Adrenal gland (tissue), 12 donors: ENCODE results near the gene KCNMB1. TPM values are rescaled to one million over a fixed set of nuclear protein-coding genes. Genes with fewer than 3 reads are reported as not detected.

Experiments used
- DNase-seq, 7 donors: peaks; one replicate each; pipeline ENCODE4 v3.0.0-alpha.2; 2019 to 2020
- H3K27ac ChIP-seq, 5 donors: fragments of 200-600 bp; sonication (generic) in 4 of 5; 1 replicate in 3 of 5; 2 replicates in 2 of 5; pipeline versions ENCODE4 v1.5.1 to v1.8.0; 2016 to 2020; ENCODE audit warnings: mild to moderate bottlenecking in 1 of 5
- H3K27me3 ChIP-seq: fragments of 200-600 bp; 2 replicates; pipeline ENCODE4 v1.8.0; 2021
- H3K36me3 ChIP-seq, 2 donors: fragments of 200-600 bp; replicated peaks in 1 of 2; 1 replicate in 1 of 2; 2 replicates in 1 of 2; pipeline versions ENCODE4 v1.5.1 to v1.8.0; 2018 to 2022
- H3K4me1 ChIP-seq, 2 donors: fragments of 200-600 bp; replicated peaks in 1 of 2; 1 replicate in 1 of 2; 2 replicates in 1 of 2; pipeline versions ENCODE4 v1.5.1 to v1.8.0; 2018 to 2021
- H3K4me3 ChIP-seq, 4 donors: fragments of 200-600 bp; sonication (generic) in 3 of 4; one replicate each; pipeline ENCODE4 v1.5.1; 2016 to 2018
- H3K9me3 ChIP-seq, 3 donors: fragments of 200-600 bp; sonication (generic) in 1 of 3; replicated peaks in 1 of 3; 1 replicate in 2 of 3; 2 replicates in 1 of 3; pipeline versions ENCODE4 v1.5.1 to v1.8.0; 2016 to 2021
- POLR2A ChIP-seq, 2 donors: fragments of 450-650 bp; IDR thresholded peaks; one replicate each; pipeline ENCODE4 v1.6.1; 2017; ENCODE audit warnings: antibody characterized with exemption in 2 of 2, mild to moderate bottlenecking in 2 of 2, moderate library complexity in 1 of 2
- WGBS, 4 donors: extraction: QIAGEN DNeasy Blood & Tissue Kit in 2 of 4; methylation state at CpG; one replicate each; pipeline versions ENCODE4 v1.1.5 to v1.1.7; 2013 to 2017; 5-methylcytosine and 5-hydroxymethylcytosine counted together
- intact Hi-C, 2 donors: fragments of 100-400 bp; cut with DNase I; formaldehyde crosslinking; loops; one replicate each; pipeline versions ENCODE4 v1.14.1 to v1.15.0; 2022 to 2023
- polyA plus RNA-seq, 3 donors: library from polyadenylated mRNA; stranded (reverse); fragments of 200-250 nt in 2 of 3; fragments of 350-450 nt in 1 of 3; fragmentation: Illumina TruSeq in 1 of 3; extraction: RNeasy Lipid Tissue Mini Kit (QIAGEN cat#74804) in 1 of 3; gene quantifications; one replicate each; pipeline ENCODE4 v1.2.3, GENCODE V29; 2013 to 2014
- total RNA-seq, 9 donors: library from RNA; depleted of rRNA in 4 of 9; stranded (reverse); fragments of >200 nt in 4 of 9; fragments of 120-200 nt in 1 of 9; fragmentation: NEBNext Ultra II Directional in 1 of 9; extraction: Animal tissue kit (Norgen Biotek cat#: 25700) in 1 of 9; gene quantifications; one replicate each; pipeline versions ENCODE4 v1.1.0 to v1.2.4, GENCODE V29; 2013 to 2023
- TF ChIP-seq, protein P1 (sequence below), 6 experiments: fragments of 450-650 bp in 4 of 6; fragments of 200-600 bp in 2 of 6; sonication (generic) in 1 of 6; IDR thresholded peaks; 1 replicate in 5 of 6; 2 replicates in 1 of 6; pipeline versions ENCODE4 v1.5.1 to v1.8.0; 2016 to 2021; ENCODE audit warnings: antibody characterized with exemption in 6 of 6, mild to moderate bottlenecking in 2 of 6, moderate library complexity in 1 of 6
- donor health status: healthy with polysubstance abuse.
- donor health status: Bipolar disorder and iron deficiency.
- donor health status: DM: yes; HTN: yes; CAD: no.
- donor health status: DM: no; HTN: no; CAD: no.
- donor health status: DM: no; HTN: no; CAD: no.
- donor health status: DM: yes; HTN: yes; CAD: no.

KCNMB1 gene
- total and polyA plus RNA-seq, 12 donors = 0.11 to 3.2 (median 0.89) TPM

DNA sequence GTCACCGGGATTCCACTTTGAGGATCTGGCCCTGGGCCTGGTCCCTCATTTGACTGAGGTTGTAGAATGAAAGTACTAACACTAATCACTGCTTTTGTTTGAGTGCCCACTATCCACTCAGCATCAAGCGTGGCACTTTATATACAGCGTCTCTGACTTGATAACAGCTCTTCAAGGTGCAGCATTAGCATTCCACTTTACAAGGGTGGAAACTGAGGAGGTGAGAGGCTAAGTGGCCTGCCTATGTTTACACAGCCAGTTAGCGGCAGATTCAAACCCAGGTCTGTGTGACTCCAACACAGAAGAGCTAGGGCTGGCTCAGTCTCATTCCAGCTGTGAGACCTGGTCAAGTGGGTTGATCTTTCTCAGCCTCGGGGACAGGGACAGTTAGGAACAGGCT lies 5.9 kb downstream of the KCNMB1 start:
- Histone ChIP-seq H3K27me3 (no peaks in the 10 kb centered on the region), H3K27ac (no peak overlapping the region), H3K4me1 (peaks cover 0 to 5% of the 10 kb centered on the region in 2 donors), H3K9me3 (no peaks in the 10 kb centered on the region), H3K36me3 (no peaks in the 10 kb centered on the region), H3K4me3 (no peak overlapping the region)
- 78 to 98% (median 91%) methylated on average over 3 to 5 of the region's 5 CpGs for WGBS, 4 donors
- TF ChIP-seq POLR2A (IDR thresholded peaks at IDR 0.05) = no peak
- TF ChIP-seq, protein P1, sequence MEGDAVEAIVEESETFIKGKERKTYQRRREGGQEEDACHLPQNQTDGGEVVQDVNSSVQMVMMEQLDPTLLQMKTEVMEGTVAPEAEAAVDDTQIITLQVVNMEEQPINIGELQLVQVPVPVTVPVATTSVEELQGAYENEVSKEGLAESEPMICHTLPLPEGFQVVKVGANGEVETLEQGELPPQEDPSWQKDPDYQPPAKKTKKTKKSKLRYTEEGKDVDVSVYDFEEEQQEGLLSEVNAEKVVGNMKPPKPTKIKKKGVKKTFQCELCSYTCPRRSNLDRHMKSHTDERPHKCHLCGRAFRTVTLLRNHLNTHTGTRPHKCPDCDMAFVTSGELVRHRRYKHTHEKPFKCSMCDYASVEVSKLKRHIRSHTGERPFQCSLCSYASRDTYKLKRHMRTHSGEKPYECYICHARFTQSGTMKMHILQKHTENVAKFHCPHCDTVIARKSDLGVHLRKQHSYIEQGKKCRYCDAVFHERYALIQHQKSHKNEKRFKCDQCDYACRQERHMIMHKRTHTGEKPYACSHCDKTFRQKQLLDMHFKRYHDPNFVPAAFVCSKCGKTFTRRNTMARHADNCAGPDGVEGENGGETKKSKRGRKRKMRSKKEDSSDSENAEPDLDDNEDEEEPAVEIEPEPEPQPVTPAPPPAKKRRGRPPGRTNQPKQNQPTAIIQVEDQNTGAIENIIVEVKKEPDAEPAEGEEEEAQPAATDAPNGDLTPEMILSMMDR (IDR thresholded peaks at IDR 0.05) = no peak
- no peak for DNase-seq
- intact Hi-C loops = no loop called here

DNA sequence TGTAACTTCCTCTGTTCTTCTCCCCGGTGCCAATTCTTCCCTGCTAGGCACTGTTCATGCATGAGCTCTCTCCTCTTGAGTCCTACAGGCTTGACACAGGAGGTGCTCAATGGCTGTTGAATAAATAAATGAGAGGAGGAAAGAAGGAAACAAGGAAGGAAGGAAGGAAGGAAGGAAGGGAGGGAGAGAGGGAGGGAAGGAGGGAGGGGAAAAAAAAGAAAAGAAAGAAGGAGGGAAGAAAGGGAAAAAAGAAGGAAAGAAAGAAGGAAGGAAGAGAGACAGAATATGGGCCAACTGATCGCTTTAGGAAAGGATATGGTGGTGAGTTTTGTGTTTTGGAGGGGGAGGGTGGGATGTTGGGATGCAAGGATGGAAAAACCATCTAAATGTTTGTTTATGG lies 6.4 kb downstream of the KCNMB1 start:
- H3K4me1 ChIP-seq = peaks cover 0 to 5% of the 10 kb centered on the region in 2 donors
- no peak for DNase-seq
- H3K9me3 ChIP-seq = no peaks in the 10 kb centered on the region
- TF ChIP-seq, protein P1 (IDR thresholded peaks at IDR 0.05) = no peak
- TF ChIP-seq POLR2A (IDR thresholded peaks at IDR 0.05) = no peak
- 77 to 89% (median 79%) methylated on average over 2 of the region's 2 CpGs for WGBS, 4 donors
- no peak overlapping the region for H3K27ac ChIP-seq
- H3K36me3 ChIP-seq = no peaks in the 10 kb centered on the region
- intact Hi-C loops = no loop called here
- no peak overlapping the region for H3K4me3 ChIP-seq
- H3K27me3 ChIP-seq = no peaks in the 10 kb centered on the region

DNA sequence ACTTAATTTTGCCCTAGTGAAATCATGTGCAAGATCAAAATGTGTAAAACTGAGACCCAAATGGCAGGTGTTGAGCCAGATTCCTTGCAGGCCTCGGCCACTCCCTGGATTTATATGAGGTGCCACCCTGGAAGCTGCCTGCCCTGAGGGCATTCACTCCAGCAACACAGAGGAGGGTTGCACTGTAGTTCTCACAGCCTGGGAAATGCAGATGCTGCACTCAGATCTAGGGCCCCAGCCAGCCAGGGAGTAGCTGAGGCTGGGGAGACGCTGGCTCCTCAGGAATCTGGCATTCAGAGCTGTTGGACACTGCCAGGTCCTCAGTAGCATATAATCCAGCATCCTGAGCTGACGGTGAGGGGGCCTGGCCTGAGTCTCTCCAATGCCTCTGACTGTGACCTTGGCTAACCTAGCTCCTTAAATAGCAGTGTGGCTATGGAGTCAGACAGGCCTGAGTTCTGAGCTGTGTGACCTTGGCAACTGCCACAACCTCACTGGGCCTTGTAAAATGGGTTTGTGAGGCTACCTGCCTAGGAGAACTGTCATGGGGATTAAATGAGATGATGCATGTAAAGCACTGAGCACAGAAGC lies 8.7 kb downstream of the KCNMB1 start:
- Histone ChIP-seq H3K9me3 (no peaks in the 10 kb centered on the region), H3K27ac (no peak overlapping the region), H3K27me3 (no peaks in the 10 kb centered on the region), H3K36me3 (no peaks in the 10 kb centered on the region), H3K4me3 (no peak overlapping the region), H3K4me1 (peaks cover 0 to 5% of the 10 kb centered on the region in 2 donors)
- no peak for TF ChIP-seq POLR2A (IDR thresholded peaks at IDR 0.05)
- TF ChIP-seq, protein P1 (IDR thresholded peaks at IDR 0.05) = no peak
- DNase-seq = no peak
- 54 to 80% (median 62%) methylated on average over 2 to 3 of the region's 3 CpGs for WGBS, 4 donors
- intact Hi-C loops = no loop called here

DNA sequence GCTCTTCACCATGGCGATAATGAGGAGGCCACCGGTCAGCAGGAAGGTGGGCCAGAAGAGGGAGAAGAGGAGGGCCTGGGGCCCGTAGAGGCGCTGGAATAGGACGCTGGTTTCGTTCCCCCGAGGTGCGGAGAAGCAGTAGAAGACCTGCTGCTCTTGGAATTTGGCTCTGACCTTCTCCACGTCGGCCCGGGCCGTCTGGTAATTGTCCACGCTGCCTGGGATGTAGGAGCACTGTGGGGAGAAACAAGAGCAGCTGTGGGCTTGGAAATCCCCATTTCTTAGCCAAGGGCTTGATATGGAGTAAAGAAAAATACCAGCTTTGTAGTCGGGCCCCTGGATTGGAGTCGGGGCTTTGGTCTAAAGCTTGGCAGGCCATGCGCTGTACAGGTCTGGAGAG lies 10.4 kb downstream of the KCNMB1 start:
- TF ChIP-seq, protein P1 (IDR thresholded peaks at IDR 0.05) = no peak
- TF ChIP-seq POLR2A (IDR thresholded peaks at IDR 0.05) = no peak
- H3K36me3 ChIP-seq = no peaks in the 10 kb centered on the region
- 89 to 90% (median 90%) methylated on average over 15 to 16 of the region's 16 CpGs for WGBS, 4 donors
- H3K27ac ChIP-seq = no peak overlapping the region
- H3K4me3 ChIP-seq = no peak overlapping the region
- no peaks in the 10 kb centered on the region for H3K27me3 ChIP-seq
- no peak for DNase-seq
- H3K9me3 ChIP-seq = no peaks in the 10 kb centered on the region
- intact Hi-C loops = no loop called here
- peaks cover 0 to 5% of the 10 kb centered on the region in 2 donors for H3K4me1 ChIP-seq
